MG63 (cell line): ENCODE data around the gene PTPRC. TPM values are rescaled to one million over a fixed set of nuclear protein-coding genes. Genes with fewer than 3 reads are reported as not detected.

Experiments used
- DNase-seq: peaks from one replicate; pipeline ENCODE4 v3.0.0-alpha.2; 2020
- H3K27me3 ChIP-seq: fragments of 250-450 bp; sonication (Bioruptor Pico); 2 replicates; pipeline ENCODE4 v1.5.1; 2020; ENCODE audit warnings: mild to moderate bottlenecking, moderate library complexity
- H3K36me3 ChIP-seq: fragments of 250-450 bp; sonication (Bioruptor Pico); 2 replicates; pipeline ENCODE4 v1.5.1; 2020; ENCODE audit warnings: mild to moderate bottlenecking, moderate library complexity
- H3K4me3 ChIP-seq: fragments of 250-450 bp; sonication (Bioruptor Pico); 2 replicates; pipeline ENCODE4 v1.5.1; 2020; ENCODE audit warnings: mild to moderate bottlenecking, moderate library complexity
- H3K9me3 ChIP-seq: fragments of 250-450 bp; sonication (Bioruptor Pico); 2 replicates; pipeline ENCODE4 v1.5.1; 2020; ENCODE audit warnings: mild to moderate bottlenecking, moderate library complexity
- total RNA-seq: library from RNA; depleted of rRNA; stranded (reverse); fragments of >200 nt; shearing (Covaris generic); gene quantifications from 2 replicates; pipeline ENCODE4 v1.2.3, GENCODE V29; 2014; ENCODE audit warnings: low replicate concordance

Gene PTPRC
- total RNA-seq, 1 experiment from 2014 or later: 7.0 TPM

- Histone ChIP-seq H3K9me3 (no peaks in the 10 kb centered on the region; the same call in 1 of the 2 replicates), H3K36me3 (peaks cover 9% of the 10 kb centered on the region; the same call in 1 of the 2 replicates), H3K4me3 (no peak overlapping the region), H3K27me3 (no peaks in the 10 kb centered on the region)
- DNase-seq: no peak
Measured at GRCh38 chr1:198674009-198674408, 35.2 kb downstream of the PTPRC start.

- no peak for DNase-seq
Measured at GRCh38 chr1:198676253-198676652, 37.4 kb downstream of the PTPRC start.

GRCh38 chr1:198677027-198677426 lies 38.2 kb downstream of the PTPRC start:
- no peak for DNase-seq
- Histone ChIP-seq H3K27me3 (no peaks in the 10 kb centered on the region), H3K36me3 (peaks cover 2% of the 10 kb centered on the region; the same call in 1 of the 2 replicates), H3K9me3 (no peaks in the 10 kb centered on the region; the same call in 1 of the 2 replicates), H3K4me3 (no peak overlapping the region)

More at GRCh38 chr1:198676253-198676652, 37.4 kb downstream of the PTPRC start:
- peaks cover 5% of the 10 kb centered on the region; the same call in 1 of the 2 replicates for H3K36me3 ChIP-seq
- no peaks in the 10 kb centered on the region for H3K27me3 ChIP-seq
- no peaks in the 10 kb centered on the region; the same call in 1 of the 2 replicates for H3K9me3 ChIP-seq
- H3K4me3 ChIP-seq: no peak overlapping the region

- Histone ChIP-seq H3K36me3 (peaks cover 2% of the 10 kb centered on the region; the same call in 1 of the 2 replicates), H3K9me3 (no peaks in the 10 kb centered on the region; the same call in 1 of the 2 replicates), H3K27me3 (no peaks in the 10 kb centered on the region), H3K4me3 (no peak overlapping the region)
- DNase-seq: no peak
Measured at GRCh38 chr1:198677871-198678270, 39.0 kb downstream of the PTPRC start.

GRCh38 chr1:198678301-198678836 lies 39.5 kb downstream of the PTPRC start:
- peaks cover 2% of the 10 kb centered on the region; the same call in 1 of the 2 replicates for H3K36me3 ChIP-seq
- no peak overlapping the region for H3K4me3 ChIP-seq
- no peaks in the 10 kb centered on the region; the same call in 1 of the 2 replicates for H3K9me3 ChIP-seq
- no peak for DNase-seq
- no peaks in the 10 kb centered on the region for H3K27me3 ChIP-seq

GRCh38 chr1:198678901-198679329 lies 40.1 kb downstream of the PTPRC start:
- H3K4me3 ChIP-seq: no peak overlapping the region
- H3K36me3 ChIP-seq: 0 out of 2 replicates have a peak, but pooled peaks cover 2% of the 10 kb centered on the region
- no peak for DNase-seq
- H3K9me3 ChIP-seq: no peaks in the 10 kb centered on the region; the same call in 1 of the 2 replicates
- H3K27me3 ChIP-seq: no peaks in the 10 kb centered on the region

- no peaks in the 10 kb centered on the region; the same call in 1 of the 2 replicates for H3K9me3 ChIP-seq
- H3K27me3 ChIP-seq: no peaks in the 10 kb centered on the region
- 0 out of 2 replicates have a peak, but pooled peaks cover 2% of the 10 kb centered on the region for H3K36me3 ChIP-seq
- no peak overlapping the region for H3K4me3 ChIP-seq
- DNase-seq: no peak
Measured at GRCh38 chr1:198679535-198680173, 40.8 kb downstream of the PTPRC start.

- Histone ChIP-seq H3K27me3 (no peaks in the 10 kb centered on the region), H3K9me3 (no peaks in the 10 kb centered on the region; the same call in 1 of the 2 replicates), H3K36me3 (0 out of 2 replicates have a peak, but pooled peaks cover 2% of the 10 kb centered on the region), H3K4me3 (no peak overlapping the region)
- no peak for DNase-seq
Measured at GRCh38 chr1:198680174-198680875, 41.5 kb downstream of the PTPRC start.

GRCh38 chr1:198681252-198681651 lies 42.4 kb downstream of the PTPRC start:
- Histone ChIP-seq H3K27me3 (no peaks in the 10 kb centered on the region), H3K36me3 (no peaks in the 10 kb centered on the region), H3K4me3 (no peak overlapping the region), H3K9me3 (no peaks in the 10 kb centered on the region)
- DNase-seq: no peak

- no peaks in the 10 kb centered on the region for H3K9me3 ChIP-seq
- no peaks in the 10 kb centered on the region for H3K36me3 ChIP-seq
- H3K4me3 ChIP-seq: peak overlapping the region; percentile 4; the same call in 1 of the 2 replicates
- DNase-seq: peak; percentile 84
- no peaks in the 10 kb centered on the region for H3K27me3 ChIP-seq
Measured at GRCh38 chr1:198681831-198682759, 43.3 kb downstream of the PTPRC start.

- H3K36me3 ChIP-seq: no peaks in the 10 kb centered on the region
- no peaks in the 10 kb centered on the region for H3K9me3 ChIP-seq
- no peak for DNase-seq
- H3K27me3 ChIP-seq: no peaks in the 10 kb centered on the region
- H3K4me3 ChIP-seq: no peak overlapping the region
Measured at GRCh38 chr1:198682850-198683249, 44.0 kb downstream of the PTPRC start.

- Histone ChIP-seq H3K36me3 (no peaks in the 10 kb centered on the region), H3K4me3 (no peak overlapping the region), H3K27me3 (no peaks in the 10 kb centered on the region), H3K9me3 (no peaks in the 10 kb centered on the region)
- DNase-seq: no peak
Measured at GRCh38 chr1:198683449-198683848, 44.6 kb downstream of the PTPRC start.

- Histone ChIP-seq H3K9me3 (no peaks in the 10 kb centered on the region), H3K4me3 (no peak overlapping the region), H3K36me3 (no peaks in the 10 kb centered on the region), H3K27me3 (no peaks in the 10 kb centered on the region)
- DNase-seq: no peak
Measured at GRCh38 chr1:198686069-198686728, 47.4 kb downstream of the PTPRC start.

- Histone ChIP-seq H3K9me3 (no peaks in the 10 kb centered on the region), H3K4me3 (no peak overlapping the region), H3K36me3 (no peaks in the 10 kb centered on the region), H3K27me3 (no peaks in the 10 kb centered on the region)
- no peak for DNase-seq
Measured at GRCh38 chr1:198687429-198687828, 48.6 kb downstream of the PTPRC start.

GRCh38 chr1:198691063-198691462 lies 52.2 kb downstream of the PTPRC start:
- Histone ChIP-seq H3K27me3 (no peaks in the 10 kb centered on the region), H3K36me3 (no peaks in the 10 kb centered on the region)

GRCh38 chr1:198693321-198693720 lies 54.5 kb downstream of the PTPRC start:
- Histone ChIP-seq H3K4me3 (no peak overlapping the region), H3K27me3 (no peaks in the 10 kb centered on the region), H3K36me3 (no peaks in the 10 kb centered on the region), H3K9me3 (no peaks in the 10 kb centered on the region)
- no peak for DNase-seq

More at GRCh38 chr1:198691063-198691462, 52.2 kb downstream of the PTPRC start:
- no peak for DNase-seq
- H3K4me3 ChIP-seq: no peak overlapping the region
- H3K9me3 ChIP-seq: no peaks in the 10 kb centered on the region
